ENCODE data around the gene POU2AF1.
"Not testable (repeated sequence)": the region's sequence is repeated elsewhere in the genome, so short reads cannot be mapped to it uniquely, and the experiment has no call there.

Gene POU2AF1

DNA sequence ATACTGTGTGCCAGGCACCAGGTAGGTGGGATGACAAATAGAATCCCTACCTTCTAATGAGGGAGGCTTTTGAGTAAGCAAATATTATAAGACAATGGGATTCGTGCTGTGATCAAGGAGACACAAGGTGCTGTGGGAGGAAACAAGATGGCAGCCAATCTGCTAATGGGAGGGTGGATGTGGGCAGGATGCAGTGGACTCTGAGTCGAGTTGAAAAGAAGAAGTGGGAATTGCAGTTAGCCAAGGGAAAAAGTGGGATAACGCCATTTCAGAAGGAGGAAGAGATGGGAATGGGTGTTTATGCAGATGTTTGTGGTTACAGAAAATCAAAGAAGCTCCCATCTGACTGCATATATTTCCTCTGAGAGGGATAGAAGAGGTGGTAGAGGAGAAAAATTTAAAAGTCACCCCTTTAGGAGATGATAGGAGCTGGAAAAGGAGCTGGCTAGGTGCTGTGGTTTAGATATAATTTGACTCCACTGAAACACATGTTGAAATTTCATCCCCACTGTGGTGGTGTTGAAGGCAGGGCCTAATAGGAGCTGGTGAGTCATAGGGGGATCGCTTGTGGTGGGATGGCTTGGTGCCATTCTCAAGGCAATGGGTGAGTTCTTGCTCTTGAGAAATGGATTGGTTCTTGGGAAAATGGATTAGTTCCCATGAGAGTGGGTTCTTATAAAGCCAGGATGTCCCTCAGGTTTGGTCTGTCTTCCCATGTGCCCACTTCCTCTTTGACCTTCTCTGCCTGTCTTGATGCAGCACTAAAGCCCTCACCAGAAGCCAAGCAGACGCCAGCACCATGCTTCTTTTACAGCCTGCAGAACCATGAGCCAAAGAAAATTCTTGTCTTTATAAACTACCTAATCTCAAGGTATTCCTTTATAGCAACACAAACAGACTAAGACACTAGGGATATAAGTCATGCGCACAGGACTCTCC is 30.0 kb upstream of the POU2AF1 start:
- DNase-seq, result no peak

DNA sequence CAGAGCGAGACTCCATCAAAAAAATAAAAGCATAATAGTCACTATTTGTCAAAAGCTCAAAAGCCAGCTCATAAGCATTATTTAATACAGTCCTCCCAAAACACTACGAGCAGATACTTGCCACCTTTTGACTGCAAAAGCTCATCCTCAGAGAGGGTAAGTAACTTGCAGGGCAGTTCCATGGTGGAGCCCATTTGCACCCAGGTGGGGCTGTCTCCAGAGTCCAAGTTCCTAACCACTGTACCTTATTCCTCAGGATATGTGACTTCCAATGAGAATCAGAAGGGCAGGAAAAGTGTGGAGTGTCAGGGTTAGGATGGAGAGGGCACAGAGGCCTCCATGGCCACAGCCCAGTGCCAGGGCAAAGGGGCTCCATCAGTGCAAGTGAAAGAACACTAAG is 28.6 kb upstream of the POU2AF1 start:
- DNase-seq, result no peak

DNA sequence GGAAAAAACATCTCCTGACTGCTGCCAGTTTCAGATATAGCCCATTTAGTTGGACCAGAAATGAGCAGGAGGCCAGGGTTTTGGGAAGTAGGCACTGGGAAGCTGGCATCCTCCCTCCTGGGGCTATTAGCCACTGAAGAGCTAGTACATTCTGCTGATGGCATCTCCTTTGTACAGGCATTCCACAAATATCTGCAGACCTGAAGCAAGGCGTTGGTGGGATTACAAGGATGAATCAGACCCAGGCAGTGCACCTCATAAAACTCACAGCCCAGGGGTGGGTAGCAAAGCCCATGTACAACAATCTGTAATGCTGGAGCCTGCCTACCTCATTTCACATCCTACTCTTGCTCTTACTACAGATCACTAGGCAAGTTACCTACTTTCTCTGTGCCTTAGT is 27.5 kb upstream of the POU2AF1 start:
- DNase-seq, result no peak

DNA sequence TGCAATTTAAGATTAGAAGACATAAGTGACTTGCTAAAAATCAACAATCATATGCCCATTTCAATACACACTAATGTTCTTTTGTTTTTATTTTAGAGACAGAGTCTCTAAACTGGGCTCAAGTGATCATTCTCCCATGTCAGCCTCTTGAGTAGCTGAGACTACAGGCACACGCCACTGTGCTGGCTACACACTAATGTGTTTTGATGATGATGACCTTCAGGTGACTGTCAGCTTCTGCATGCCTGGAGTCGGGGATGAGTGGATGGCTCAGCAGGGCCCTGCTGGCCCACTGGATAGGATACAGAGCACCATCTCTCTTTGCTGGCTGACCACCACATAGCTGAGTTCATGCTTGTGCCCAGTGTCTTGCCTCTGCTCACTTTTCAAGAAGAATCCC is 27.0 kb upstream of the POU2AF1 start:
- DNase-seq, result no peak

DNA sequence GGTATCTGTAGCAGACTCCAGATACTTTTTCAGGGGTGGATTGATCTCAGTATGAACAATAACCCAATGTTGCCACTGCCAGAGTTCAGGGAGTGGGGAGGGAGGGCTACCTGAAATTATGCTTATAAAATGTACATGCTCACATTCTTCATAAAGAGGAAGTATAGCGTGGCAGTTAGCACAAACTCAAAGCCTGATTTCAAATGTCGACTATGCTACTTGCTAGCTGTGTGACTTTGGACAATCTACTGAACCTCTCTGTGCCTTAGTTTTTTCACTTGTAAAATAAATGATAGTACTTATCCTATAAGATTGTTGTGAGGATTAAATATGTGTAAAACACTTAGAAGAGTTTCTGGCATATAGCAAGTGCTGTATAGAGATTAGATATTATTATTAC is 26.5 kb upstream of the POU2AF1 start:
- DNase-seq, result no peak

DNA sequence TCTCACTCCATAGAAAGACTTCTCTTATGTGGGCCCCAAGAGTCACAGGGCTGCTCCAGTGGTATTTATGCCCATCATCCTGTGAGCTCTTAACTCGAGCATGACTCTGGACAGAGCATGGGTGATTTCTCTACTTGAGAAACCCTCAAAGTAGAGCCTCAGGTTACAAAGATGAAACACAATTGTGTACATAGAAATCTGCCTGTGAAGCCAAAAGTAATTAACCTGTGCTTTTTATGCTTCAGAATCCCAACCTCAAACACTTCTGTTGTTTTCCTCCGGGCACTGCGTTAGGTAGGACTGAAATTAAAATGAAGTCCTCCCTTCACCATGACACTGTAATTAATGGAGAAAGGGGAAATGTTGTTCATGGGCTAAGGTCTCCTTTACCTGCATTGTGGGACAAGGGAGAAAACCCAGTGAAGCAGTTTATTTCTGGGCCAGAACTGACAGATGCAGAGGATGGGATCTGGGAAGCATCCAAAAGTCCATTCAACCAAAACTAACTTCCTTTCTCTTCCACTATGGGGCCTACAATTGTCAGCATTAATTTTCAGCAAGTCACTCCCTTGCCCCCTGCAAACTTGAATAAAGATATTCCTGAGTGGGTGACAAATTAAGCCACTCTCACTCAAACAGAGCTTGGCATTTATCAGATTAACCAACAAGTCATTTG is 24.1 kb upstream of the POU2AF1 start:
- DNase-seq, result peak; percentile 40

DNA sequence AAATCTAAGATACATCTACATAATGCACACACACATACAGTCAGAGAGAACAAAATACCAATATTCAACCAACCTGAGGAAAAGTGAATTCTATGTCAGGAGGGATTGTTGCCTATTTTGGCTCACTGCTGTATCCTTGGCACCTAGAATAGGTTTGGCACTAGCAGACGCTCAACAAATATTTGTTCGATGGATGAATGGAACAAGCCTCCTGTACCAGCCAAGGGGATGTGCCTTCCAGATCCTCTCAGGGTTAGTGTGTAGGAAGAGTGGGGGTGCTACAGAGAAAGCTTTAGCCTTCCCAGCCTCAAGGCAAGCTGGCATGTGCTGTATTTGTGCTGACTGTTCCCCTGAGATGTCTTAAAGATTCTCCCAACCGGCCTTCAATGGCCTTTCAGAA is 23.3 kb upstream of the POU2AF1 start:
- no peak for DNase-seq

DNA sequence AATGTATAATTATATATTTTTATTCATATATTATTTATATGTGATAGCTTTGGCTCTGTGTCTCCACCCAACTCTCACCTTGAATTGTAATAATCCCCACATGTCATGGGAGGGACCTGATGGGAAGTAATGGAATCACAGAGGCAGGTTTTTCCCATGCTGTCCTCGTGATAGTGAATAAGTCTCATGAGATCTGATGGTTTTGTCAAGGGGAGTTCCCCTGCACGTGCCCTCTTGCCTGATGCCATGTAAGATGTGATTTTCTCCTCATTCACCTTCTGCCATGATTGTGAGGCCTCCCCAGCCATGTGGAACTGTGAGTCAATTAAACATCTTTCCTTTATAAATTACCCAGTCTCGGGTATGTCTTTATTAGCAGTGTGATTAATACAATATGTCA is 22.9 kb upstream of the POU2AF1 start:
- not testable (repeated sequence) for DNase-seq

DNA sequence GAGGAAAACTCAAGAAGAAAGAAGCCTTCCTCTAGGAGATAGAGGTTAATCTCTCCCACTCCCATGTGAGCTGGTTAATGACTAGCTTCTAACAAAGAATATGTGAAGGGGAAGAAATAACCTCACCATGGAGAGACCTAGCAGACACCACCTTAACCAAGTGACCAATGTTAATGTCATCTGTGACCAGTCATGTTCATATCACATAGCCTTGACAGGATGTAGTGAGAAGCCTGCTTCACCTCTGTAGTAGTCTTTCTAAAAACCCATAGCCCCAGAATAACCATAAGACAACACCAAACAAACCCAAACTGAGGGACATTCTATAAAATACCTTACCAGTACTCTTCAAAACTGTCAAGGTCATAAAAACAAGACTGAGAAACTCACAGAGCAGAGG is 21.5 kb upstream of the POU2AF1 start:
- DNase-seq, result no peak

DNA sequence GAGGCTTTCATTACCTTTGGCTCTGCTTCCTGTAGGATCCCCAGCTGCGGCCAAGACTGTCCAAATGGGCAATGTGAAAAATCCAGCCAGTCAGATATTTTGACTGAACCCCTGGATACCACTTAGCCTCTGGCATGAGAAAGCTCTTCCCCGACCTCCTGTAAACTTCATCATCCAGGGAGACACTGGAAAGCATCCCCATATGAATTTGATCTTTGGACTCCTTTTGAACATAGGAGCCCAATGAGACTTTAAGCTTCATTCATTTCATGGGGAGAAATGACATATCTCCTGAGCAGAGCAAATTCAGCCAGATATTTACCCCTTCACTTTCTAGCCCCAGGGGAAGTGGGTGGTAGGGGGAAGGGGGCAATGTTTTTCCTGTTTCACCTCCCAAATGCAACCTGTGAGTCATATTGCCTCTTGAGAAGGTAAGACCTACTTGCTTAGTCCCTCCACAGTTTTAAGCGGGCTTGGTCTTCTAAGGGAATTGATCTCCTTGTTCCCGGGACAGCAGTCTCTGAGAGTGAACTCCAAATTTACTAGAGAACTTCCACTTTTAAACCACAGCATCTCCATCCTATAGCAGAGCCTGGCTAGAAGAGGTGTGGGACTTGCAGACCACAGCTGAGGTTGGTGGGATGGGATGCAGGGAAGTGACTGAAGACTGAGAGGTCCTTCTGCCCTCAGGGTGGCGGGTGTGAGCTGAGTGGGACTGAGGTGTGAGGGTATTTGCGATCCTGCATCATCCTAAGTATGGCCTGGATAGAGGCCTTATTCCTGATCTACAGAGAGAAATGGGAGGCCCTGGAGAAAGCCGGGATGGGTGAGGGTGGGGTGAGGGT is 20.3 kb upstream of the POU2AF1 start:
- no peak for DNase-seq

DNA sequence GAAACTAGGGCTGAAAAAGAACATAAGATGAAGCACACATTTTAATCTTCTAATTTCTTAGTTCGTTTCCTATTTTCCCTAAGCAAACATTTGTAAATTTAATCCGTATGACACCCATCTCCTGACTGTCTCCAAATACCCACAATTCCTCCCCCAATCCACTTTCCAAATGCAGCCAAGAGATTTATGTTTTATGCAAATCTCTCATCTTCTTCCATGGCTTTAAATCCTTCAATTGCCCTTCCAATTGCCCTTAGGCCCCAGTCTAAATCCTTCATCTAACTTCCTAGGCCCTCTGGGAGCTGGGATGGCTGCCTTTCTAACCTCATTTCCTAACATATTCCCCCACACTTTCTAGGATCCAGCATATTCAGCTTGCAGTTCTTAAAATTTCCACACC is 18.0 kb upstream of the POU2AF1 start:
- no peak for DNase-seq

DNA sequence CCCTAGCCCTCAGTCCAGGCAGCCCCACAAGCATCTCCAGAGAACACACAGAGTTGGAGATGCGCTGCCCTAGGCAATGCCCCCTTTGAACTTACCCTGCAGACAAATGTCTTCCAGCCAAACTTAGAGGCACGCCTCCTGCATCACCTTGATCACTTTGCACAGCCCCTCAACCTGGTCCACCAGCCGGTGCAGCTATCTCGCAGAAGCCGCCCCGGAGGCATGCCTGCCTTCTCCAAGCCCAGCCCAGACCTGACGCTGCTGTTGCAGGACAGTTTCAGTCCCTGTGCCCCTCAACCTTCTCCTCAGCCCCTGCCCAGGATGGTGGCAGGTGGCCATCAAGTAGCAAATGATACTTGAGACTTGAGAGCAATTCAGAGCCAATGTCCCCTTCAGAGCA is 16.7 kb upstream of the POU2AF1 start:
- DNase-seq, result no peak

DNA sequence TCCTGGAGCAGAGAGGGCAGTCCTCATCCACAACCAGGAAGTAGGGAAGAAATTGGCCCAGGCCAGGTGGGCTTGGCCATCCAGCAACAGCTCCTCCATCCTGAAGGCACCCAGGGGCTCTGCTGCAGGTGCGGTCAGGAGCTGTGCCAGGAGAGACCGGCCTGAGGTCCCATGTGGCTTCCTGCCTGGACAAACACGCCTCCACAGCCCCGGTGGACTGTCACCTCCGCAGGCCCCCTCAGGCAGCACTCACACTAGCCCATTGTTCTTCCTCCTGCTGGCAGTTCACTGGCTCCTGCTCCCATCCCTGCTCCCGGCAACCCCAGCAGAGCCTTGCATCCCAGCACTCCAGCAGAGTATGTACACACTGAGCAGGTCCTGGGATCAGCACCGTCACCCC is 16.0 kb upstream of the POU2AF1 start:
- no peak for DNase-seq

DNA sequence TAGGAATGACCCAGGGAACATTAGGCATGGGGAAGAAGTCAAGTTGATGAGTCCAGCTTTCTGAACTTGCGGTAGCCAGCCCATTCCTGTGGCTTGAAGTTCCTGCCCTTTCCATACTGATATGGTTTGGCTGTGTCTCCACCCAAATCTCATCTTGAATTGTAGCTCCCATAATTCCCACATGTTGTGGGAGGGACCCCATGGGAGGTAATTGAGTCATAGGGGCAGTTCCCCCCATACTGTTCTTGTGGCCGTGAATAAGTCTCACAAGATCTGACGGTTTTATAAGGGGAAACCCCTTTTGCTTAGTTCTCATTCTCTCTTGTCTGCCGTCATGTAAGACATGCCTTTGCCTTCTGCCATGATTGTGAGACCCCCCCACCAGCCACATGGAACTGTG is 15.1 kb upstream of the POU2AF1 start:
- DNase-seq, result not testable (repeated sequence)

DNA sequence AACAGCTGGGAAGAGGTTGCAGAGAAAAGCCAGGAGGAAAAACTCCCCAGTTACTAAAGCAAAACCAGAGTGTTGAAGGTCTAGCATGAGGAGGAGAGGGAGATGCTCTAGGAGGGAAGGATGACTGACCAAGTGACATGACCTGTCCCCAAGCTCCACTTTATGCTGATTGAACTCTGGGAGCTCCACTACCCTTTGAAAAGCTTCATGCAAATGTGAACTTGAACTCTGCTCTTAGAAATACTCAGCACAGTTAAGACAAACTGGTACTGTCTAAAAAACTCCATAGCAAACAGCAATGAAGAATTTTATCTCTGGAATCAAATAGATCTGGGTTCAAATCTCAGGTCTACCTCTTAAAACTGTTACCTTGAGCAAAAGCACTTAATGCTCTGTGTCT is 14.5 kb upstream of the POU2AF1 start:
- no peak for DNase-seq

DNA sequence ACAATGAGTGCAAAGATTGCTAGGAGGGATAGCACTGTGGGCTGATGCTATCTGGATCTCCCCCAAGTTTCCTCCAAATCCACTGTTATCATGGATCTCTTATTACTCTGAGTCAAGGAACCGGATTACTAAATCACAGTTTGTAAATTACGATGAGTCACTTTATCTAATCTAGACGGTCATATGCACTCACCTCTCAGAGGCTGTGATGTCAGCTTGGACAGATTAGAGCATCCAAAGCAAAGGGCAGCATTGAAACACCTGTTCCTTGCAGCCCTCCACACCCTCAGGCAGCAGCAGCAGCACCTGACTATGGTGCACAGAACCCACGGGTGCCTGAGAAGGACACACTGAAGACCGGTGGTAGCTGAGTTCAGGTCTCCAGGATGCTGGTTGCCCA is 14.0 kb upstream of the POU2AF1 start:
- DNase-seq, result no peak

DNA sequence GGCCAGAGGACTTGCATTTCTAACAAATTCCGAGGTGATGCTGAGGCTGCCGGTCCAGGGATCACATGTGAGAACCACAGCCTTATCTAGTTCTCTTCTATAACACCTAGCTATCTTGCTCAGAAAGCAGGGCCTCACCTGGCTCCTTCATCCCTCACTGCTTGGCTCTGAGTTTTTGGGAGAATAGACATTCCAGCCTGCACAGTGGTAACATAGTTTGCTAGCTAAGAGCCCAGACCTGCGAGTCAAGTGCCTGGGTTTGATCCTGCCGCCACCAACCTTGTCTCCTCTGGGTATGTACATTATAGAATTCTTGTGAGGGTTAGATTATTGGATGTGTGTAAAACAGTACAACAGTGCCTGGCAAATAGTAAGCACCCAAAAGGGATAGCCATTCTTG is 13.5 kb upstream of the POU2AF1 start:
- DNase-seq, result no peak

DNA sequence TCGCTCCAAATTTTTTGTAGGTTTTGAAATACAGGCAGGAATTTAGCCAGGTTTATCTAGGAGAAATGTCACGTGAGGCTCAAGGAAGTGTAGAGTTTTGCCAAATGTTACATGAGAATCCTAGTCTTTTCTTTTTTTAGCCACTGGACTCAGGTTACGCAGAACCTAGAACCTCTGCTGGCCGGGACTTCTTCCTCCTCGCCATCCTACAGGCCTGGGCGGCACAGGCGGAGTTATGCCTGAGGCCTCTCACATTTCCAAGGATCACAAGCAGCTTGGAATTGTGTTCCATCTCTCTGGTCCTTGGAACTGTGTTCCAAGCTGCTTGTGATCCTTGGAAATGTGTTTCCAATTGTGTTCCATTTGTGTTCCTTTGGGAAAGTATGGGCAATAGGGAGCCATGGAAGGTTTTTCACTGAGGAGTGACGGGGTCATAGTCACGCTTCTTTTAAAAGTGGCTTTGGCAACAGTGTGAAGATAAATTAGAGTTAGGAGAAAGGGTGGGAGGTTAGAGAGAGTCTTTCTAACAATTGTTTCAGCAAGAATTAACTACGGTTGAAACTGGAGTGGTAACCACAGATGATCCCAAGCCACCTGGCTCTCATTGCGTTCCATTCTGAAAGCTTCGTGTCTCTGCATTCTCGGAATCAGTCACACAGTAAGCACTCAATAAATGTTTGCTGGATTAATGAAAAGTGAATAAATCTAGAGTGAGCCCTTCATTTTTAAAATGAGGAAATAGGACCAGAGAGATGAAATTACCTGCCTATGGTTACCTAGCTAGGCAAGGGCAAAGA is 12.5 kb upstream of the POU2AF1 start:
- DNase-seq, result no peak

DNA sequence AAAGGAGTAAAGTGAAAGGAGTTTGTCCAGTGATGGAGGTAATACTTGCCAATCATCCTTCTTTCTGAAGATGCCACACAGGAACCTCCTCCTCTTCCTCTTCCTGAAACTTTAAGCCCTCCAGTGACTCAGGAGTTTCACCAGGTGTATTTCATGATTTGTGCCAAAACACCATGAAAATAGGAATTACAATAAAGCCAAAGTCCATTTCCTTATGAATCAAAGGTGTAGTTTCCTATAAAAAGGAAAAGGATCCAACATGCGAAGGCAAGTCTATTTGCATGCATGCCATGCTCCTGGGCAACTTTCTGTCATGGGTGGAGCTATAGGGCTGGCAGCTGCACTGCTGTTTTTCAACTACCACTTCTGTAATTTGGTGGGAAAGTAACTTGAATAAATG is 9.8 kb upstream of the POU2AF1 start:
- no peak for DNase-seq

DNA sequence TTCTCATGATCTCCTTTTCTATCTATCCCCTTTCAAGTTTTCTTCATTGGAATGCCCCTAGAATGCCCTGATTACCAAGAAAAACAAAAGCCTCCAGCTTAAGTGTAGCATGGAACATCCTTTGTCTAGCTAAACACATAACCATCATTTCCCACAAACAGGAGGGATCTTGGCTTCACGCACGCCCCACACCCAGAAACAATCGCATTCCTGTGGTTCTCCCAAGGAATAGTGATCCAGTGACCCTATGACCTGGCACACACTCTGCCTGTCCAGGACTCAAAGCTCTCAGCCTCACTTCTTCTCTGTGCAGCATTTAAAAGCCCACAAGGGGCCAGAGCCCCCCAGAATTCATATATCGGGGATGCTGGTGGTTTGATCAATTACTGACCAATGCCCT is 9.3 kb upstream of the POU2AF1 start:
- DNase-seq, result no peak

DNA sequence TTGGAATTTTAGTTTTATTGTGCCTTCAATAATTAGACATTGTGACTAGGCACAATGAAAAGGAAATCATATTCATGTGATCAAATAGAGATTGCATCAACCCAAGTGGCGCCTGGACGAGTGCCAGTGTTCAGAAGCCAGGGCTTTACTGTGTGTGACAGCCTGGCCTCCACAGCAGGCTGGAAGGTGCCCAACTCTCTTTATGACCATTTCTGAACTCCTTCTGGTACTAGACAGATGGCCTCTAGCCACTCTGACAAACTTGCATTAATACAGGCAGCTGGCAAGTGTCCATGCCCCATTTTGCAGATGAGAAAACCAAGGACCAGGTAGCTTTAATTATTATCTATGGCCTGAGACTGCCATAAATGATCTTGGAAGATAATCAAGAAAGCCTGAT is 8.3 kb upstream of the POU2AF1 start:
- DNase-seq, result no peak

DNA sequence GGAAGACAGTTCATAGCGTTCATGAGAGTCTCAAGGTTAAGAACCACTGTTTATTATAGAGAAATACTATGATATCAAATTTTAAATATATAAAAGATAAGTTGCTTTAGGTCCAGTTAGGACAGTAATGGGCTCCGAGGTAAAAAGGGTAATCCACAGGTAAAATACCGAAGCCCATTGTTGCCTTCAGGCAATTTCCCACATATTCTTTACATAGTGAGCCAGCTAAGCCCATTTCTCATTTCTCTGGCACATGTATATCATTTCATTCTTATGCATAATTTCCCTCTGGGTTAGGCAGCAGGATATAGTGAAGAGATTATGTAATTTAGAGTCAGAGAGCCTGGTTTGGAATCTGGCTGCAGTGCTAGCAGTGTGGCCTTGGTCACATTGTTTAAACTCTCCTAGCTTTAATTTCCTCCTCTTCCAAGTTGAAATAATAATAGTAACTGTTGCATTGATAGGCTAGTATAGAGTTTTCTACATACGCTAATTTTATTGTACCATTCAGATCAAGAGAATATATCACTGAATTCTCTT is 7.6 kb upstream of the POU2AF1 start:
- DNase-seq, result no peak

Data from NCI-H510A treated with DMSO at 0.1 percent for 48 hours (cell line).